Activated T-cell treated with anti-CD3 and anti-CD28 coated beads, Interleukin-2, amount 50 U/mL, for 48 hours (primary cell): ENCODE measurements around the gene MDM4.

Source experiments
- DNase-seq, 2 experiments: peaks; one replicate each; pipeline ENCODE4 v3.0.0-alpha.2; 2020

MDM4 gene

DNA sequence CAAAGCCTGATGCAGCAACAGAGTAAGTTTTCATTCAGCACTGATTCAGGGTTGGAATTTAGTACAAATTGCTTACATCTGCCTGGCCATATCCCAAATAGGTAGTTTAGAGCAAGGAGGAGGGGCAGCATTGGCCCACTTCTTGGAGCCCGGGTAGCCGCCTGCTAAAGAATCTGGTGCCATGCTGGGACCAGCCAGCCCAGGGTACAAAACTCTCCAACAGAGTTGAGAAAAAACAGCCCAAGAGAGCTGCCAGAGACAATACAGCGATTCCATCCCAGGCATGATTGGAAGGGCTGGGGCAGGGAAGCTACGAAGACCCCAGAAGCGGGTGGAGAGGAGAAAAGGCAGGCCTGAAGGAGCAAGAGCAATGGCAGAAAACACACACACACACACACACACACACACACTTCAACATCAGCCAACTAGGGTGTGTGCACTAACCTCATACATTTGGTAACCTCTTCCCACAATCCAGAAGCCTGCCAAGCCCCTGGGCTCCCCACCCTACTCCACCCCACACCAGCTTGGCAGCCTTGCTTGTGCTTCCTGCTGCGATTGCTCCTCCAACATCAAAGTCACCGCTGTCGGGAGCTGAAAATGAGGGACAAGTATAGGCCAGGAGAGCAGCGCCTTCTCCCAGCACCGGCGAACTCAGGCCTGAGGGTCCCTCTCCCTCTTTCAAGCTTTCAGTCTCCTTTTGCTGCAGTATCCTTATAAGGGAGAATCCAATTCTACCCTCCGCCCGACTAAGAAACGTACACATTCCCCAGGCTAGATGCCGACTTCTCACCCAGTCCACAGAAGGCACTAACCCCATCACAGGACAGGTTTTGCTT, 22.8 kb upstream of the MDM4 start:
- DNase-seq = peak; percentile 51 to 54

DNA sequence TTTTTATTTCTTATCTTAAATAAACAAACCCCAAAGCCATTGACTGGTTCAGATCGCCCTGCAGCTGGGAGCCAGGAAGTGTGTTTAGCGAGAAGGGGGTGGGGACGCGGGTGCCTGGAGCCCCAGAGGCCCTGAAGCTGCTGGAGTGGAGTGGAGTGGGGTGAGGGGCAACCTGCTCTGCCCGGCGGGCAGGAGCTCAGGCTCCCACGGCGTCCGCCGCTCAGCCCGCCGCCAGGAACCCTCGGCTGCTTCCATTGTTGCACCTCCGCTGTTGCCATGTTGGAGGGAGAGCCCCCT, 22.3 kb upstream of the MDM4 start:
- DNase-seq = peak in 1 of 2 experiments; percentile 77

- peak; percentile 82 to 85 for DNase-seq
Measured at GRCh38 chr1:204494281-204495077, 21.7 kb upstream of the MDM4 start, which contains the start of gene PIK3C2B. TSS of gene PIK3C2B (minus strand) at chr1:204494805. CDS start at chr1:204469802, 25,003 bp downstream.

GRCh38 chr1:204495078-204495753, 21.0 kb upstream of the MDM4 start:
- no peak for DNase-seq

- no peak for DNase-seq
Measured at GRCh38 chr1:204495777-204496176, 20.4 kb upstream of the MDM4 start.

DNA sequence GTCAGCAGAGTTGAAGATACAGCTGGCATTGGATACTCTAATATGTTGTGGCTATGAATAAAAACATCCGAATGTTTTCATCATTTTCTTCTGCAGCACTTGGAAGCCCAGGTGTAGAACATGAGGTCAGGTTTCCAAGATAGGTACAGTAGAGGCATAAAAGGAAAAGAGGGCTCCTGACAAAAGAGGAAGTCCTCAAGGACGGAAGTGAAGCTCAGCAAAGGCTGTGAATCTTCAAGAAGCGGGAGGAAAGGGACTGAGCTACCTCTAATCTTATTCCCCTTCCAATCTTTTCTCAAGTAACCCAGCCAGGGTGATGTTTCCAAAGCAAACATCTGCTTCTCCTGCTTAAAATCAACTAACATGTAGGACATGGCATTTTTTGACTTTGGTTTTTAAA, 17.2 kb upstream of the MDM4 start:
- no peak for DNase-seq

GRCh38 chr1:204499511-204500468, 16.4 kb upstream of the MDM4 start:
- no peak for DNase-seq

DNA sequence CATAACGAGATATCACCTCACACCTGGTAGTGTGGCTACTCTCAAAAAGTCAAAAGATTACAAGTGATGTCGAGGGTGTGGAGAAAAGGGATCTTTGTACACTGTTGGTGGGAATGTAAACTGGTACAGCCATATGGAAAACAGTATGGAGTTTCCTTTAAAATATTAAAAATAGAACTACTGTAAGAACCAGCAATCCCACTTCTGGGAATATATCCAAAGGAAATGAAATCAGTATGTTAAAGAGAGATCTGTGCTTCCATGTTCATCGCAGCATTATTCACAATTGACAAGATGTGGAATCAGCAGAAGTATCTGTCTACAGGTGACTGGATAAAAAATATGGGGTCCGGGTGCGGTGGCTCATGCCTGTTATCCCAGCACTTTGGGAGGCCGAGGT, 14.0 kb upstream of the MDM4 start:
- DNase-seq = no peak

- DNase-seq = no peak
Measured at GRCh38 chr1:204503122-204503912, 12.9 kb upstream of the MDM4 start.

- DNase-seq = no peak
Measured at GRCh38 chr1:204503913-204504519, 12.2 kb upstream of the MDM4 start.

DNA sequence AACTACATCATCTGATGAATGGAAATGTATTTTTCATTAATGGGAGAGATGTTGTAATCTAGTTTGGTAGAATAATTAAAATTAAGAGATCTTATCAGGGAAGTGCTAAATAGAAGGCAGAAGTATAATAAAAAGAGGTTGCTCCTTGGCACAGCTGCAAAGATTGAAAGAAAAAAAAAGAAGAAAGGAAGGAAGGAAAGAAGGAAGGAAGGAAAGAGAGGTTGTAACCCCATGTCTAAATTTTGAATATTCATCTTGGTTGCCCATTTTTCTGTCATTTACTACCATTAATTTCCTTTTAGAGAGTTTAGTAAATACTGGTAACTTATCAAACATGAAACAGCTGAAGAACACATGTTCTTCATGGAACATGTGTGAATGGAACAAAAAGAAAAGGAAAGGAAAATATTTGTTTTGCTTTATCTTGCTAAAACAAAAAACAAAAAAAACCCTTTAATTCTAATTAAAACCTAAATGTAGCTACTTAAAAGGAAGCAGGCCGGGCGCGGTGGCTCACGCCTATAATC, 10.5 kb upstream of the MDM4 start:
- DNase-seq = no peak

DNA sequence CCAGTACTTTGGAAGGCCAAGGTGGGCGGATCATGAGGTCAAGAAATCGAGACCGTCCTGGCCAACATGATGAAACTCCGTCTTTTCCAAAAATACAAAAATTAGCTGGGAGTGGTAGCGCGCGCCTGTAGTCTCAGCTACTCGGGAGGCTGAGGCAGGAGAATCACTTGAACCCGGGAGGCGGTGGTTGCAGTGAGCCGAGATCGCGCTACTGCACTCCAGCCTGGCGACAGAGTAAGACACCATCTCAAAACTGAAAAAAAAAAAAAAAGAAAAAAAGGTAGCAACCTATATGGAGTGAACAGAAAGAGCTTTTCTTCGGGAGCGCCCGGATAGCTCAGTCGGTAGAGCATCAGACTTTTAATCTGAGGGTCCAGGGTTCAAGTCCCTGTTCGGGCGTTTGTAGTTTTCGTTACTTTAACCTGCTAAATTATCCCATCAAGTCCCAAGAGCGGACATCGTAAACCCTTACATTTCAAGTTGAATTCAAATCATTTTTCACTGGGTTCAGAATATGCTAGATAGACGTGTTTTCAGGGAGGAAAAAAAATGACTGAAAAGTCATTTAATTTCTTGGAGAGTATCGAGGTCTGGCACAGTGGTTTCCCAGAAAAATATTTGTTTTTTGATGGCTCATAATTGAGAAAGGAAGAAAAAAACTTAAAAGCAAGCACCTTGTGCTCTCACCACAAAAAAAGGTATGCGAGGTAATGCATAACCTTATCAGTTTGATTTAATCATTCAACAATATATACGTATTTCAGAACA, 9.8 kb upstream of the MDM4 start:
- DNase-seq = peak; percentile 85

DNA sequence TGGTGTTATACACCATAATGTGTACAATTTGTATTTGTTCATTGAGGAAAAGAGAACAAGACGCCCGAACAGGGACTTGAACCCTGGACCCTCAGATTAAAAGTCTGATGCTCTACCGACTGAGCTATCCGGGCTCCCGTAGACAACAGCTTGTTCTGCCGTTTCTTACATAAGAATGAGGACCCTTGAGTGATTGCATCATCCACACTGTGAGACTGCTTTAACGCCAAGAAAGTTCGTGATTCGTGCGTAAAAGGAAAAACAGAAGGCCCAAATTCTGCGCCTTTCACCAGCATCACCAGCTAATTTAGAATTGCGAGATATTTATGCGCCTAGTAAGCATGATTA, 9.3 kb upstream of the MDM4 start:
- peak; percentile 95 to 96 for DNase-seq

GRCh38 chr1:204507317-204508105, 8.7 kb upstream of the MDM4 start:
- peak; percentile 52 to 55 for DNase-seq

DNA sequence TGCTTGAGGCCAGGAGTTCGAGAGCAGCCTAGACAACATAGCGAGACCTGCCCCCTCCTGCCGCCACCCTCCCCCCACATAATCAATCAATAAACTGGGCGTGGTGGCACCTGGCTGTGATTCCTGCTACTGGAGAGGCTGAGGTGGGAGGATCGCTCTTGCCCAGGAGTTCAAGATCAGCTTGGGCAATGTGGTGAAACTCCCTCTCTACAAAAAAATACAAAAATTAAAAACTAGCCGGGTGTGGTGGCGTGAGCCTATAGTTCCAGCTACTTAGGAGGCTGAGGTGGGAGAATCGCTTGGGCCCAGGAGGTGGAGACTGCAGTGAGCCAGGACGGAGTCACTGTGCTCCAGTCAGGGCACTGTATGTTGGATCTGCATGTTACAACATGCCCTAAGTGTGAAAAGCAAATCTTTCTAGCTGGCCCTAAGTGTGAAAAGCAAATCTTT, 7.0 kb upstream of the MDM4 start:
- DNase-seq = peak in 1 of 2 experiments; percentile 6

DNA sequence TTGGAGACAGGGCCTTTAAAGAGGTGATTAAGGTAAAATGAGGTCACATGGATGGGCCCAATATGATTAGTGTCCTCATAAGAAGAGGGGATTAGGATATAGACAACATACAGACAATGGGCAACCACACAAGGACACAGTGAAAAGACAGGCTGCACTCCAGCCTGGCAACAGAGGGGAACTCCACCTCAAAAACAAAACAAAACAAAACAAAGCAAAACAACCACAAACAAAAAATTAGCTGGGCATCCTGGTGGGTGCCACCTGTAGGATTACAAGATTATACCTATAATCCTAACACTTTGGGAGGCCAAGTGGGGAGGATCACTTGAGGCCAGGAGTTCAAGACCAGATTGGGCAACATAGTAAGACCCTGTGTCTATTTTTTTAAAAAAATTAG, 4.8 kb upstream of the MDM4 start:
- DNase-seq = peak in 1 of 2 experiments; percentile 6

DNA sequence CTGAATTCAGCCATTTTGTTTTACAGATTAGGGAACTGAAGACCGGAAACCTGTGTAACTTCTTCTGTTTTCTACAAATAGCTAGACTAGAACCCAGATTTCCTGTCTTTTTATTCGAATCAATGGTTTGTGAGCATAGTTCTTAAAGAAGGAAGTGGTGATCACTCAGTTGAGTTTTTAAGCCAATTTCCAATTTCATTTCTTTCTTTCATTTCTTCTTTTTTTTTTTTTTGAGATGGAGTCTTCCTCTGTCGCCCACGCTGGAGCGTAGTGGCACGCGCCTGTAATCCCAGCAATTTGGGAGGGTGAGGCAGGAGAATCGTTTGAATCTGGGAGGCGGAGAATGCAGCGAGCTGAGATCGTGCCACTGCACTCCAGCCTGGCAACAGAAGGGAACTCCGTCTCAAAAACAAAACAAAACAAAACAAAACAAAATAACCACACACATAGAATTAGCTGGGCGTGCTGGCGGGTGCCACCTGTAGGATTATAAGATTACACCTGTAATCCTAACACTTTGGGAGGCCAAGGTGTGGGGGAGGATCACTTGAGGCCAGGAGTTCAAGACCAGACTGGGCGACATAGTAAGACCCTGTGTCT, 3.0 kb upstream of the MDM4 start:
- peak; percentile 58 to 60 for DNase-seq

GRCh38 chr1:204514828-204515227, 1.4 kb upstream of the MDM4 start:
- no peak for DNase-seq

GRCh38 chr1:204517382-204517781, 1.2 kb downstream of the MDM4 start:
- peak; percentile 62 for DNase-seq
